Mucosa of descending colon (tissue), 3 donors: ENCODE data around the gene TAC4. TPM values are rescaled to one million over a fixed set of nuclear protein-coding genes. Genes with fewer than 3 reads are reported as not detected.

Experiments
- ATAC-seq: fragments of 200-7000 bp; cut with Tn5 transposase; one replicate; pipeline ENCODE4 v1.9.1; 2020; ENCODE audit warnings: mild to moderate bottlenecking, moderate library complexity
- DNase-seq, 3 donors: peaks; one replicate each; pipeline ENCODE4 v3.0.0-alpha.2; 2020
- H3K36me3 ChIP-seq: fragments of 200-600 bp; one replicate; pipeline ENCODE4 v1.8.0; 2021; ENCODE audit warnings: low read depth, mild to moderate bottlenecking
- H3K4me1 ChIP-seq: fragments of 200-600 bp; one replicate; pipeline ENCODE4 v1.8.0; 2021; ENCODE audit warnings: low read depth, mild to moderate bottlenecking
- H3K4me3 ChIP-seq: fragments of 200-600 bp; one replicate; pipeline ENCODE4 v1.8.0; 2021; ENCODE audit warnings: mild to moderate bottlenecking
- H3K9me3 ChIP-seq: fragments of 200-600 bp; one replicate; pipeline ENCODE4 v1.8.0; 2021; ENCODE audit warnings: mild to moderate bottlenecking
- intact Hi-C, 2 donors: fragments of 100-400 bp; cut with DNase I in 1 of 2; cut with micrococcal nuclease in 1 of 2; formaldehyde crosslinking; loops; one replicate each; pipeline versions ENCODE4 v1.11.0 to v1.11.1; 2022; cut with DNase I, micrococcal nuclease
- total RNA-seq, 3 donors: library from RNA; stranded (reverse); fragmentation: NEBNext Ultra II Directional in 2 of 3; extraction: Animal tissue kit (Norgen Biotek cat#: 25700) in 2 of 3; gene quantifications; one replicate each; pipeline versions ENCODE4 v1.2.1 to v1.2.4, GENCODE V29; 2021 to 2023
- TF ChIP-seq, protein P1 (sequence below): fragments of 200-600 bp; IDR thresholded peaks from one replicate; pipeline ENCODE4 v1.8.0; 2022; ENCODE audit warnings: antibody characterized with exemption, mild to moderate bottlenecking
- donor health status: DM: no; HTN: no; CAD: no; lungs with moderate emphysema.
- donor health status: DM: no; HTN: no; CAD: no.
- donor health status: DM: no; HTN: yes; CAD: no.

TAC4 gene
- total RNA-seq, 3 donors from 2014 or later = not detected

GRCh38 chr17:49873466-49873865, 25.6 kb upstream of the TAC4 start:
- H3K9me3 ChIP-seq = no peaks in the 10 kb centered on the region
- no peak for DNase-seq
- no peaks in the 10 kb centered on the region for H3K36me3 ChIP-seq
- H3K4me1 ChIP-seq = no peaks in the 10 kb centered on the region
- intact Hi-C loops = no loop called here
- H3K4me3 ChIP-seq = no peak overlapping the region
- no peak for ATAC-seq
- TF ChIP-seq, protein P1, sequence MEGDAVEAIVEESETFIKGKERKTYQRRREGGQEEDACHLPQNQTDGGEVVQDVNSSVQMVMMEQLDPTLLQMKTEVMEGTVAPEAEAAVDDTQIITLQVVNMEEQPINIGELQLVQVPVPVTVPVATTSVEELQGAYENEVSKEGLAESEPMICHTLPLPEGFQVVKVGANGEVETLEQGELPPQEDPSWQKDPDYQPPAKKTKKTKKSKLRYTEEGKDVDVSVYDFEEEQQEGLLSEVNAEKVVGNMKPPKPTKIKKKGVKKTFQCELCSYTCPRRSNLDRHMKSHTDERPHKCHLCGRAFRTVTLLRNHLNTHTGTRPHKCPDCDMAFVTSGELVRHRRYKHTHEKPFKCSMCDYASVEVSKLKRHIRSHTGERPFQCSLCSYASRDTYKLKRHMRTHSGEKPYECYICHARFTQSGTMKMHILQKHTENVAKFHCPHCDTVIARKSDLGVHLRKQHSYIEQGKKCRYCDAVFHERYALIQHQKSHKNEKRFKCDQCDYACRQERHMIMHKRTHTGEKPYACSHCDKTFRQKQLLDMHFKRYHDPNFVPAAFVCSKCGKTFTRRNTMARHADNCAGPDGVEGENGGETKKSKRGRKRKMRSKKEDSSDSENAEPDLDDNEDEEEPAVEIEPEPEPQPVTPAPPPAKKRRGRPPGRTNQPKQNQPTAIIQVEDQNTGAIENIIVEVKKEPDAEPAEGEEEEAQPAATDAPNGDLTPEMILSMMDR = no peak

DNA sequence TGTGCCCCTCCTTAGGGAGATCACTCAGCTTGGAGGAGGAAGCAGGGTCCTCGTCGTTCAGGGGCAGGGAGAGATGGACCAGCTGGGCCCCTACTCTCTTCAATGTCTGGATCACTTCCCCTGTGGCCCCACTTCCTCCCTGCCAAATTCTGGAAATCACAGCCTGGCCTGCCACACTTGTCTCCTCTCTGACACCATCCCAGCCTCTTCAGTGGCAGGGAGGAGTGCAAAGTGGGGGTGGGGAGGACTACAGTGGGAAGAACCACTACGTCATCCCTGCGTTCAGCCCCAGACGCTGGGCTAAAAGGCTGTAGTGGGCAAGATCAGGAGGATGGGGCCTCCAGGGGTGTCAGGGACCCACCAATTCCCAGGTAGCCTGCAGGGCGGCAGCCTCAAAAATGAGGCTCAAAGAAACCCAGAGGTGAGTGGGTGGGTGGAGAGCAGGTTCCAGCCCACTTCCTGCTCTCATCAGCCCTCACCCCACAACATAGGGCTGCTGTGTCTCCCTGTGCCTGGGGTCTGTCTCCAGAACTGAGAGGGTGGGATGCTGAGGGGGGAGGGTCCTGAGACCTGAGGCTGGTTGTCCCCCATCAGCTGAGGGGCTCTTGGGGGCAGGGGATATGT, 25.0 kb upstream of the TAC4 start:
- Histone ChIP-seq H3K4me1 (no peaks in the 10 kb centered on the region), H3K4me3 (no peak overlapping the region), H3K36me3 (no peaks in the 10 kb centered on the region), H3K9me3 (no peaks in the 10 kb centered on the region)
- ATAC-seq (no peak), DNase-seq (no peak)
- TF ChIP-seq, protein P1 = no peak
- intact Hi-C loops = no loop called here

- no peak for DNase-seq
- intact Hi-C loops = no loop called here
- Histone ChIP-seq H3K9me3 (no peaks in the 10 kb centered on the region), H3K4me1 (no peaks in the 10 kb centered on the region), H3K36me3 (no peaks in the 10 kb centered on the region), H3K4me3 (no peak overlapping the region)
- TF ChIP-seq, protein P1 = no peak
- ATAC-seq = no peak
These were observed 23.3 kb upstream of the TAC4 start for GRCh38 chr17:49871211-49871610.

GRCh38 chr17:49870298-49870697, 22.4 kb upstream of the TAC4 start:
- Histone ChIP-seq H3K36me3 (no peaks in the 10 kb centered on the region), H3K9me3 (no peaks in the 10 kb centered on the region), H3K4me3 (no peak overlapping the region), H3K4me1 (no peaks in the 10 kb centered on the region)
- ATAC-seq (no peak), DNase-seq (no peak)
- TF ChIP-seq, protein P1 = no peak
- intact Hi-C loops = no loop called here

GRCh38 chr17:49869038-49869374, 21.1 kb upstream of the TAC4 start:
- DNase-seq = no peak
- ATAC-seq = no peak
- Histone ChIP-seq H3K36me3 (no peaks in the 10 kb centered on the region), H3K9me3 (no peaks in the 10 kb centered on the region), H3K4me3 (no peak overlapping the region), H3K4me1 (no peaks in the 10 kb centered on the region)
- TF ChIP-seq, protein P1 = no peak
- intact Hi-C loops = loop anchor here in 1 of 2 donors (5.0 kb wide), 1 partner anchor 133 kb away; no protein-coding TSS in a partner anchor
